GM23338 (cell line): Measurements from ENCODE around the gene RAD51B.

ENCODE experiments used
- CREB1 ChIP-seq: fragments of 250-450 bp; sonication (Bioruptor Pico); IDR thresholded peaks from 2 replicates; pipeline ENCODE4 v1.5.0; 2020; ENCODE audit warnings: low read depth, mild to moderate bottlenecking, moderate library complexity
- EZH2 ChIP-seq: fragments of 200-600 bp; sonication (generic); IDR thresholded peaks from one replicate; pipeline ENCODE4 v1.8.0; 2017; ENCODE audit warnings: antibody characterized with exemption, mild to moderate bottlenecking, low read depth; ENCODE audit not compliant: unreplicated experiment
- EZH2phosphoT487 ChIP-seq: fragments of 200-600 bp; sonication (generic); IDR thresholded peaks from one replicate; pipeline ENCODE4 v1.8.1; 2018; ENCODE audit warnings: antibody characterized with exemption; ENCODE audit not compliant: unreplicated experiment
- JUNB ChIP-seq: IDR thresholded peaks from one replicate; pipeline ENCODE4 v1.6.1; 2016; ENCODE audit warnings: antibody characterized with exemption; ENCODE audit not compliant: unreplicated experiment
- NANOG ChIP-seq: IDR thresholded peaks from 2 replicates; pipeline ENCODE4 v1.6.1; 2016; ENCODE audit warnings: antibody characterized with exemption, borderline replicate concordance
- POLR2AphosphoS5 ChIP-seq: IDR thresholded peaks from 2 replicates; pipeline ENCODE4 v1.6.1; 2016; ENCODE audit warnings: antibody characterized with exemption, low read depth
- STAT1 ChIP-seq: IDR thresholded peaks from one replicate; pipeline ENCODE4 v1.6.1; 2016; ENCODE audit warnings: antibody characterized with exemption; ENCODE audit not compliant: unreplicated experiment
- ZNF114 ChIP-seq: fragments of 250-450 bp; sonication (Bioruptor Pico); IDR thresholded peaks from 2 replicates; pipeline ENCODE4 v1.5.0; 2020; ENCODE audit warnings: mild to moderate bottlenecking, moderate library complexity
- ZNF331 ChIP-seq: fragments of 250-450 bp; sonication (Bioruptor Pico); IDR thresholded peaks from 2 replicates; pipeline ENCODE4 v1.5.0; 2020; ENCODE audit warnings: low read depth, mild to moderate bottlenecking, moderate library complexity
- TF ChIP-seq, protein P1 (sequence below), 2 experiments: fragments of 200-600 bp in 1 of 2; sonication (generic) in 1 of 2; conservative IDR thresholded peaks; 2 replicates each; pipeline versions ENCODE4 v1.5.1 to v1.6.1; 2016 to 2017; ENCODE audit warnings: antibody characterized with exemption in 2 of 2, low read depth in 2 of 2, mild to moderate bottlenecking in 2 of 2, moderate library complexity in 1 of 2
- TF ChIP-seq, protein P2 (sequence below): IDR thresholded peaks from one replicate; pipeline ENCODE4 v1.6.1; 2018; ENCODE audit warnings: antibody characterized with exemption; ENCODE audit not compliant: unreplicated experiment
- TF ChIP-seq, protein P3 (sequence below): IDR thresholded peaks from 2 replicates; pipeline ENCODE4 v1.6.1; 2016; ENCODE audit warnings: antibody characterized with exemption

DNA sequence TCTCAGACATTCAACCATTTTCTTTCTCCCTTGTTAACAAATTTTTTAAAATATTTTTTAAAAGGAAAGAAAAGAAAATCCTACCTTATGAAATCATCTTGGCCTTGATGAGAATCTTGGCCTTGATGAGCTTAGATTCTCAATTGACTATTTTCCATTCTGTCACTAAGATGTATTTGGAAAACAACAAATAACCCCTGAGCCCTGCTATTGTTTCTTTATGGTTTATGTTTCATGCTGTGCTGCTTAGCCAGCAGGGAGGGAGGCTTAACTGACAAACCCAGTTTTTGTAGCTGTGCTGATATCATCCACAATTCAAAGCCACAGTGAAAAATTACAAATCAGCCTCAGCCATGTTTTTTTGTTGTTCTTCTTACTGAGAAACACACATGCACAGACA, 404.1 kb downstream of the RAD51B start:
- TF ChIP-seq, protein P1, sequence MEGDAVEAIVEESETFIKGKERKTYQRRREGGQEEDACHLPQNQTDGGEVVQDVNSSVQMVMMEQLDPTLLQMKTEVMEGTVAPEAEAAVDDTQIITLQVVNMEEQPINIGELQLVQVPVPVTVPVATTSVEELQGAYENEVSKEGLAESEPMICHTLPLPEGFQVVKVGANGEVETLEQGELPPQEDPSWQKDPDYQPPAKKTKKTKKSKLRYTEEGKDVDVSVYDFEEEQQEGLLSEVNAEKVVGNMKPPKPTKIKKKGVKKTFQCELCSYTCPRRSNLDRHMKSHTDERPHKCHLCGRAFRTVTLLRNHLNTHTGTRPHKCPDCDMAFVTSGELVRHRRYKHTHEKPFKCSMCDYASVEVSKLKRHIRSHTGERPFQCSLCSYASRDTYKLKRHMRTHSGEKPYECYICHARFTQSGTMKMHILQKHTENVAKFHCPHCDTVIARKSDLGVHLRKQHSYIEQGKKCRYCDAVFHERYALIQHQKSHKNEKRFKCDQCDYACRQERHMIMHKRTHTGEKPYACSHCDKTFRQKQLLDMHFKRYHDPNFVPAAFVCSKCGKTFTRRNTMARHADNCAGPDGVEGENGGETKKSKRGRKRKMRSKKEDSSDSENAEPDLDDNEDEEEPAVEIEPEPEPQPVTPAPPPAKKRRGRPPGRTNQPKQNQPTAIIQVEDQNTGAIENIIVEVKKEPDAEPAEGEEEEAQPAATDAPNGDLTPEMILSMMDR (conservative IDR thresholded peaks at IDR 0.05; ENCODE audit: low read depth in 2 of 2) = no peak
- TF ChIP-seq EZH2 (no peak), CREB1 (CRISPR knock-in tag) (no peak), STAT1 (no peak), EZH2phosphoT487 (no peak), POLR2AphosphoS5 (no peak), NANOG (no peak), JUNB (no peak), ZNF114 (CRISPR knock-in tag) (no peak), ZNF331 (CRISPR knock-in tag) (no peak)
- TF ChIP-seq, protein P2, sequence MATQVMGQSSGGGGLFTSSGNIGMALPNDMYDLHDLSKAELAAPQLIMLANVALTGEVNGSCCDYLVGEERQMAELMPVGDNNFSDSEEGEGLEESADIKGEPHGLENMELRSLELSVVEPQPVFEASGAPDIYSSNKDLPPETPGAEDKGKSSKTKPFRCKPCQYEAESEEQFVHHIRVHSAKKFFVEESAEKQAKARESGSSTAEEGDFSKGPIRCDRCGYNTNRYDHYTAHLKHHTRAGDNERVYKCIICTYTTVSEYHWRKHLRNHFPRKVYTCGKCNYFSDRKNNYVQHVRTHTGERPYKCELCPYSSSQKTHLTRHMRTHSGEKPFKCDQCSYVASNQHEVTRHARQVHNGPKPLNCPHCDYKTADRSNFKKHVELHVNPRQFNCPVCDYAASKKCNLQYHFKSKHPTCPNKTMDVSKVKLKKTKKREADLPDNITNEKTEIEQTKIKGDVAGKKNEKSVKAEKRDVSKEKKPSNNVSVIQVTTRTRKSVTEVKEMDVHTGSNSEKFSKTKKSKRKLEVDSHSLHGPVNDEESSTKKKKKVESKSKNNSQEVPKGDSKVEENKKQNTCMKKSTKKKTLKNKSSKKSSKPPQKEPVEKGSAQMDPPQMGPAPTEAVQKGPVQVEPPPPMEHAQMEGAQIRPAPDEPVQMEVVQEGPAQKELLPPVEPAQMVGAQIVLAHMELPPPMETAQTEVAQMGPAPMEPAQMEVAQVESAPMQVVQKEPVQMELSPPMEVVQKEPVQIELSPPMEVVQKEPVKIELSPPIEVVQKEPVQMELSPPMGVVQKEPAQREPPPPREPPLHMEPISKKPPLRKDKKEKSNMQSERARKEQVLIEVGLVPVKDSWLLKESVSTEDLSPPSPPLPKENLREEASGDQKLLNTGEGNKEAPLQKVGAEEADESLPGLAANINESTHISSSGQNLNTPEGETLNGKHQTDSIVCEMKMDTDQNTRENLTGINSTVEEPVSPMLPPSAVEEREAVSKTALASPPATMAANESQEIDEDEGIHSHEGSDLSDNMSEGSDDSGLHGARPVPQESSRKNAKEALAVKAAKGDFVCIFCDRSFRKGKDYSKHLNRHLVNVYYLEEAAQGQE = no peak
- TF ChIP-seq, protein P3, sequence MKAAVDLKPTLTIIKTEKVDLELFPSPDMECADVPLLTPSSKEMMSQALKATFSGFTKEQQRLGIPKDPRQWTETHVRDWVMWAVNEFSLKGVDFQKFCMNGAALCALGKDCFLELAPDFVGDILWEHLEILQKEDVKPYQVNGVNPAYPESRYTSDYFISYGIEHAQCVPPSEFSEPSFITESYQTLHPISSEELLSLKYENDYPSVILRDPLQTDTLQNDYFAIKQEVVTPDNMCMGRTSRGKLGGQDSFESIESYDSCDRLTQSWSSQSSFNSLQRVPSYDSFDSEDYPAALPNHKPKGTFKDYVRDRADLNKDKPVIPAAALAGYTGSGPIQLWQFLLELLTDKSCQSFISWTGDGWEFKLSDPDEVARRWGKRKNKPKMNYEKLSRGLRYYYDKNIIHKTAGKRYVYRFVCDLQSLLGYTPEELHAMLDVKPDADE = no peak
